NOMO-1 treated with dmso at 0.1 percent for 144 hours (cell line): ENCODE results near the gene SCN2B.
"Not testable (repeated sequence)": the region's sequence is repeated elsewhere in the genome, so short reads cannot be mapped to it uniquely, and the experiment has no call there.

Experiments used
- DNase-seq: peaks from one replicate; lab custom pipeline; 2025; ENCODE audit not compliant: unreplicated experiment; lab: John Stamatoyannopoulos, UW

The SCN2B gene

DNA sequence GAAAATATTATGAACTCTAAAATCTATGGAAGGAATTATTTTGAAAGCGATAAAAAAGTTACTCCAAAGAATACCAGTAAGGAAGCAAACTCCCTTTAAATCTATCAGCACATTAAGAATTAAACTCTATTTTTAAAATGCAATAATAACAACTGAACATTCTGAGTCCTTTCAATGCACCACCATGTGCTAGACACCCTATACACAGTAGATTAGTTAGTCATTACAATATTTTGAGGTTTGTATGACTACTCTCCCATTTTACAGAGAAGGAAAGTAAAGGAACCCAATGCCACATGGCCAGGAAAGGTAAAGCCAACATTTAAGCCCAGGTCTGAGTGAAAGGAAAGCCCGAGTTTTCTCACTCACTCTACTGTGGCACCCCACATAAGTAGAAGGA, 30.6 kb upstream of the SCN2B start:
- DNase-seq = no peak

GRCh38 chr11:118206391-118207031, 30.1 kb upstream of the SCN2B start:
- peak; percentile 60 for DNase-seq

- DNase-seq = no peak
Measured at GRCh38 chr11:118205606-118206378, 29.4 kb upstream of the SCN2B start.

GRCh38 chr11:118202599-118203422, 26.4 kb upstream of the SCN2B start:
- DNase-seq = no peak

DNA sequence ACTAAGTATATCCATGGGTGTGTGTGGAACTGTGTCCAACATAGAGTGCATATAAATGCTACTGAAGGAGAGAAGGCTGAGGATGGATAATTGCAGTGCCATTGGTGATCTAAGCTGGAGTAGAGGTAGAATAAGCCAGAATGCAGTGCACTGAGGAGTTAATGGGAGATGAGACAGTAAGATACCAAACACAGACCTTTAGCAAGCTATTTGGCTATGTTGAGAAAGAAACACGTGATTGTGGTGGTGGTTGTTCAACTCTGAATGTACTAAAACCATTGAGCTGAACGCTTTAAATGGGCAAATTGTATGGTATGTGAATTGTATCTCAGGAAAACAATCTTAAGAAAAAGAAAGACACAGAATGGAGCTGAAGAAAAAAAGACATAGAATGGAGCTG, 25.5 kb upstream of the SCN2B start:
- DNase-seq = no peak

- no peak for DNase-seq
Measured at GRCh38 chr11:118200901-118201680, 24.7 kb upstream of the SCN2B start.

DNA sequence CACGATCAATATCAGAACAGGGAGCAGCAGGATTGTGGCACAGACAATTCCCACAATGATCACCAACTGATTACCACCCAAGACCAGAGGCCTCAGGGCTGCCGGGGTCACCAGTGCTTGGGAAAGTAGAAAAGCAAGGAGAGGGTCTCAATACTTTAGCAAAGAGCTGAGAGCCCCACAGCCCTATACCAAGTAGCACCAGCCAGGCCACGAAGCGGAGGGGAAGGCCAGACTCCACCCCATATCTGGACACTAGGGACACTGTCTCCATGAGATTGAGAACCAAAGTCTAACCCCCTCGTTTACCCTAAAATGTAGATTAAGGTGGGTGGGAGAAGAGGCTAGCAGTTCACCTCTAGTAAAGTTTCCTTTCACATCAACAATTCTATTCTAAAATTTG, 24.1 kb upstream of the SCN2B start:
- no peak for DNase-seq

- DNase-seq = no peak
Measured at GRCh38 chr11:118199135-118199534, 22.7 kb upstream of the SCN2B start.

DNA sequence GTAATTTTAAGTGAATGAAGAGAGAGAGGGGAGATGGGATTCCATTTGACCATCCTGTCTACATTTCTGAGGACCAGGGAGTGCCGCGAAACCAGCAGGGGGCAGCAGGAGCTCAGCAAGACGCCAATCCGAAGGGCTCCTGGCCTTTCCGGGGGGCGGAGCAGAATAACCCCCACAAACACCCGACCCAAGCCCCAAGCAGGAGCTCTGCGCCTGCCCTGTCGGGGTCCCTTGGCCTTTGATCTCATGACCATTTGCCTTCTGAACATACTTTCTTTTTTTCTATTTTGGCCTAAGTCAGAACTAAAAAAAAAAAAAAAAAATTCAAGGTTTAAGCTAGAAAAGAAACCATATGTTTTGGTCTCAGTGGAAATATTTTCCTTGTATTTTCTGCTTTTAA, 21.9 kb upstream of the SCN2B start:
- peak; percentile 49 for DNase-seq

DNA sequence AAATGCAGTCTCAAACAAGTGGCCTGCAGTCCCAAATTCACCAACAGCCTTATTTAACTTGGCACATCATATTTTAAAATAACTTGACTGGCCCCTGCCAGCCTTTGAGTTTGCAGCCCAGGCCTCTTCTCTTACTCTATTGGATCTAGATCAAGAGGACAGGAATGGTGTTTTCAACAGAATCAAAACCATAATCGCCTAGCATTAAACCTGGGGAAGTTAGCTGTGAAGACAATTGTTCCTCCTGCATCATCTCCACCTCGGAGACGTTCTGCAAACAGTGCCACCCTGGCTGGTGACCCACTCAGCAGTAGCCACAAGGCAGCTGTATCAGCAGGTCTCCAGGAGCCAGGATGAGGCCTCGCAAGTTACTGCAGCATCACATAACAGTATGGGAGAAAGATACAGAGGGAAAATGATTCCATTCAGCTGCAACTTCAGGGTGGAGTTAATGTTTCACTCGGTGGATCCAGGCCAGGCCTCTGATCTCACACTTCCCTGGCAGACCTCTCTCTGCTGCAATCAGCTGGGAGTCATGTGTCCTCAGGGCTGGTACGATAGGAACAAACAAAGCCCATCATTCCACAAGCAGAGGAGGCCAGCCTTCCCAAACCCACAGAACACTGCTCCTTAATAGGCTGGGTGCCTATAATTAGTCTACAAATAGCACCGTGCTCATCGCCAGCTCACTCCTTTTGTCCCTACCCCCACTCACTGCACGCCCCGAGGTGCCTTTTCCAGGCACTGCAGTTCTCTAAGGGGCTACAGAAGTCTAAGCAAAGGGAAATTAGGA, 18.6 kb upstream of the SCN2B start:
- no peak for DNase-seq

GRCh38 chr11:118193910-118194566, 17.6 kb upstream of the SCN2B start:
- DNase-seq = no peak

- not testable (repeated sequence) for DNase-seq
Measured at GRCh38 chr11:118192817-118193216, 16.4 kb upstream of the SCN2B start.

GRCh38 chr11:118190942-118191506, 14.6 kb upstream of the SCN2B start:
- DNase-seq = not testable (repeated sequence)

DNA sequence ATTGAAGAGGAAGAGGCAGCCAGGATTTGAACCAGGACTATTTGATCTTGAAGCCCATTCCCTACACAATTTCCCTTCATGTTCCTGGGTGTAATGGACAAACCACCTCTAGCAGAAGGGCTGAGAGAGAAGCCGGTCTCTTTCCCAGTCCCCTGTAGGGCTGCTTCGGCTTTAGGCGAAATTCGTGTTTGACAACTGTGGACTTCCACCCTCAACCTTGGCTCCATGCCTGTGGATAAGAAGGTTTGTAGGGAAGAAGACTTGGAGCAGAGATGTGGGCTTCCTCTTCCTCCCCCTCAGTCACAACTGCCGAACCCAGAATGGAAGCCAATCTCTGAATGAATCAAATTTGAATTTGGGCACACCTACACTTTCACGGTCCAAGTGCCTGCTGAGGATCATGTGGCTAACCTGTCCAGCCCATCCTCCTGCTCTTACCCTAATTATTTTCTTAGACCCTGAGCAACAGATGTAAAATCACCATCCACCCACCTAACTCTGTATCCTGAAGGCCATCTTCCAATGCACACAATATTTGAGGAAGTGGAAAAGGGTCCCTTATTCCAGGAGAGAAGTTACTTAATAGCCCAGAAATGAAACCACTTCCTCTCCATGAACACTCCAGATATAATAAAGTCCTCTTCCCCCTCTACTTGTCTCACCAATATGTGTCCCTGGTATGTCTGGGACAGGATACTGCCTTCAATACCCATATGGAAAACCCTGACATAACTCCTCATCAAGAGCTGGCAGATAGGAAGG, 10.1 kb upstream of the SCN2B start:
- peak; percentile 18 for DNase-seq

GRCh38 chr11:118184784-118185579, 8.5 kb upstream of the SCN2B start:
- DNase-seq = peak; percentile 55

GRCh38 chr11:118183691-118184090, 7.3 kb upstream of the SCN2B start:
- not testable (repeated sequence) for DNase-seq

GRCh38 chr11:118180300-118180703, 3.9 kb upstream of the SCN2B start:
- DNase-seq = no peak

GRCh38 chr11:118176778-118177134, 317 bp upstream of the SCN2B start:
- DNase-seq = no peak
